ENCODE measurements around the gene IWS1.

IWS1 gene

GRCh38 chr2:127490283-127490682 lies 36.0 kb downstream of the IWS1 start:
- DNase-seq (ENCODE audit: low spot score), result no peak

- DNase-seq (ENCODE audit: low spot score), result no peak
Measured at GRCh38 chr2:127486247-127487058, 39.8 kb downstream of the IWS1 start.

GRCh38 chr2:127485694-127486071 lies 40.6 kb downstream of the IWS1 start:
- no peak for DNase-seq (ENCODE audit: low spot score)

GRCh38 chr2:127485051-127485693 lies 41.1 kb downstream of the IWS1 start:
- no peak for DNase-seq (ENCODE audit: low spot score)

GRCh38 chr2:127482031-127482430 lies 44.3 kb downstream of the IWS1 start:
- DNase-seq (ENCODE audit: low spot score), result no peak

GRCh38 chr2:127479866-127480743 lies 46.2 kb downstream of the IWS1 start:
- no peak for DNase-seq (ENCODE audit: low spot score)

- peak; percentile 69 for DNase-seq (ENCODE audit: low spot score)
Measured at GRCh38 chr2:127479219-127479825, 47.0 kb downstream of the IWS1 start.

GRCh38 chr2:127475788-127476187 lies 50.5 kb downstream of the IWS1 start:
- no peak for DNase-seq (ENCODE audit: low spot score)

GRCh38 chr2:127472268-127472667 lies 54.0 kb downstream of the IWS1 start:
- DNase-seq (ENCODE audit: low spot score), result no peak

- DNase-seq (ENCODE audit: low spot score), result no peak
Measured at GRCh38 chr2:127471286-127471988, 54.9 kb downstream of the IWS1 start.

GRCh38 chr2:127469974-127470373 lies 56.3 kb downstream of the IWS1 start:
- DNase-seq (ENCODE audit: low spot score), result no peak

- DNase-seq (ENCODE audit: low spot score), result no peak
Measured at GRCh38 chr2:127469051-127469450, 57.2 kb downstream of the IWS1 start.

- no peak for DNase-seq (ENCODE audit: low spot score)
Measured at GRCh38 chr2:127465258-127465657, 61.0 kb downstream of the IWS1 start.

GRCh38 chr2:127464470-127465257 lies 61.6 kb downstream of the IWS1 start:
- DNase-seq (ENCODE audit: low spot score), result no peak

GRCh38 chr2:127463155-127463991 lies 62.9 kb downstream of the IWS1 start:
- DNase-seq (ENCODE audit: low spot score), result no peak

GRCh38 chr2:127462461-127462860 lies 63.8 kb downstream of the IWS1 start:
- DNase-seq (ENCODE audit: low spot score), result no peak

GRCh38 chr2:127456960-127457359 lies 69.3 kb downstream of the IWS1 start:
- no peak for DNase-seq (ENCODE audit: low spot score)

GRCh38 chr2:127455566-127456493 lies 70.5 kb downstream of the IWS1 start:
- DNase-seq (ENCODE audit: low spot score), result no peak
